Kidney tubule cell (primary cell): ENCODE measurements around the gene THAP8.
A peak's percentile ranks its signal among the peaks of the same experiment; 100 is the strongest.

ENCODE experiments used
- DNase-seq: peaks from one replicate; pipeline ENCODE4 v3.0.0-alpha.2; 2018; ENCODE audit warnings: low spot score

The THAP8 gene

DNA sequence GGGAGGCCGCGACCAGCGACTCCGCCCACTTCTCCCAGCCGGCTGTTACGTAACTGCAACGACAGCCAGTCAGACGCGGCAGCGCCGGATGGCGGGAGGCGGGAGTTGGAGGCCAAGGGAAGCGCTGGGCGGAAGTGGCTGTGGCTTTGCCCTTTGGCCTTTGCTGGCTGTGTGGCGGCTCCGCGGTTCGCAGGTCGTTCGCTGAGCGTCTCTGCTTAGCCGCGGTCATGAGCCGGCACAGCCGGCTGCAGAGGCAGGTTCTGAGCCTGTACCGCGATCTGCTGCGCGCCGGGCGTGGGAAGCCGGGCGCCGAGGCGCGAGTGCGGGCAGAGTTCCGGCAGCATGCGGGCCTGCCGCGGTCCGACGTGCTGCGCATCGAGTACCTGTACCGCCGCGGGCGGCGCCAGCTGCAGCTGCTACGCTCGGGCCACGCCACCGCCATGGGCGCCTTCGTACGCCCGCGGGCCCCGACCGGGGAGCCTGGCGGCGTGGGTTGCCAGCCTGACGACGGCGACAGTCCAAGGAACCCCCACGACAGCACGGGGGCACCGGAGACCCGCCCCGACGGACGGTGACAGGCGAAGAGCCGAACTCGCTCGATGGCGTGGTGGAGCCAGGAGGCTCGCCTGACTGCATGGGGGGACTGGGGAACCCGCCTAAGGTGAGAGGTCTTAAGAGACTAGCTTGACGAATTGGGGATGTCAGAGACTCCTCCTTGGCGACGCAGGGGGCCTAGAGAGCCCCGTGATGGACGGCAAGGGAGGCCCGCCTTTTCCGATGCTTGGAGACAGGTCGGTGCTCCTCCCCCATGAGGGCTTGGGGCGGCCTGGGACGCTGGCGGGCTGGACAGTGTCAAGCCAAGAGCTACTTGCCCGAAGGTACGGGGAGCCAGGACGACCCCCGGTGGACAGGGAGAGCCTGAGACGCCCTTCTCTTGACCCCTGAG lies 58.8 kb downstream of the THAP8 start, which contains the start of gene SDHAF1:
Gene SDHAF1, plus strand, starts transcription at position 141 of the 946 bp plus-strand sequence. Its CDS starts 87 bp downstream, at position 228.
- peak; percentile 94 for DNase-seq

DNA sequence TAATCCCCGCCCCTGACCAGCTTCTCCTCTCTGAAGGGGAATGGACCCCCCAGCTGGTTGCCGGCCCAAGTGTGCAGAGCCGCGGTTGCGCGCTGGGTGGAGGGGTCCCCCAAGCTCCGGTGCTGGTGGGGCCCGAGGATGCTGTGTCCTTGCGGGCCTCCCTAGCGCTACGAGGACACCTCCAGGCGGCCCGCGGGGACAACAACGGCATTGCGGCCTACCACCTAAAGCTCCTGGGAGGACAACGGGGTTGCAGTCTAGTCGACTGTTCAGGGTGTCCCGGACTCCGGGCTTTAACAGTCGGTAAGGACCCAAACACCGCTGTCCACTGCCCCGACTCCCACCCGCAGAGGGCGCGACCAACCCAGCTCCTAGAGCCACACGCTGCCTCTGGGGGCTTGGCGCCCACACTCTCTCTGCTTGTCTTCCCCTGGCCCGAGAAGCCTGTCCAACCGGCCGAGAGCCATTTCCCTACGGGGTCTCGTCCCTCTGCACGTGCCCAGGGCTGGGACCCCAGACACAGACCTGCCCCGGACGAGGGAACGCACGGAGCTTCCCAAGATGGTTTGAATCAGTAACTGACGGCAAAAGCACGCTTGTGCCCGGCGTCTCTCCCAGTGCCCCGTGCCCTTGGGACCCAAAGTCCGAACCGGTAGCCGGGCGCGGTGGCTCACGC lies 60.0 kb downstream of the THAP8 start:
- no peak for DNase-seq

DNA sequence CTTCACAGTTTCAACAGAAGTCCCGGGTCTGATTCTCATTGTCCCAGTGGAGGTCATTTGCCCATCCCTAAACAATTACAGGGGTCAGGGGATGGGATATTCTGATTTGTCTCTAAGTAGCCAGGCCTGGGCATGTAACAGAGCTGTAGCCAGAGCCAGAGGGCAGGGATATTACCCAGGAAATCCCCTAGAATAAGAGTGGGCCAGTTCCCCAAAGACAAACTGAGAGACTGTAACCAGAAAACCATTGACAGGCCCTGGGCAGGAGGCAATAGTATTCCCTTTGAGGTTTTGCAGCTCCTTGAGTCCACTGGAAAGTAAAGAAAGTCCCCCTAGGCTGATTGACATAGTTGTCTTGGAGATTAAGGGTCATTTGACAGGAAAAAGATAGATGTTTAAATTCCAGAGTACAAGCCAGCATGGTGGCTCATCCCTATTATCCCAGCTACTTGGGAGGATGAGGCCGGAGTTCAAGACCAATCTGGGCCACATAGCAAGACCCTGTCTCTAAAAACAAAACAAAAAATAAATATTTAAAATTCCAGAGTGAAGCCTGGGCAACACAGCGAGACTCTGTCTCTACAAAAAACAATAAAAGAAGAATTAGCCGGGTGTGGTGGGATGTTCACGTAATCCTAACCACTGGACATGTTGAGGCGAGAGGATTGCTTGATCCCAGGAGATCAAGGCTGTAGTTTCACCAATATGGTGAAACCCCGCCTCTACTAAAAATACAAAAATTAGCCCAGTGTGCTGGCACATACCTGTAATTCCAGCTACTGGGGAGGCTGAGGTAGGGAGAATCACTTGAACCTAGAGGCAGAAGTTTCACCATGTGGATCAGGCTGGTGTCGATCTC lies 60.9 kb downstream of the THAP8 start:
- no peak for DNase-seq

DNA sequence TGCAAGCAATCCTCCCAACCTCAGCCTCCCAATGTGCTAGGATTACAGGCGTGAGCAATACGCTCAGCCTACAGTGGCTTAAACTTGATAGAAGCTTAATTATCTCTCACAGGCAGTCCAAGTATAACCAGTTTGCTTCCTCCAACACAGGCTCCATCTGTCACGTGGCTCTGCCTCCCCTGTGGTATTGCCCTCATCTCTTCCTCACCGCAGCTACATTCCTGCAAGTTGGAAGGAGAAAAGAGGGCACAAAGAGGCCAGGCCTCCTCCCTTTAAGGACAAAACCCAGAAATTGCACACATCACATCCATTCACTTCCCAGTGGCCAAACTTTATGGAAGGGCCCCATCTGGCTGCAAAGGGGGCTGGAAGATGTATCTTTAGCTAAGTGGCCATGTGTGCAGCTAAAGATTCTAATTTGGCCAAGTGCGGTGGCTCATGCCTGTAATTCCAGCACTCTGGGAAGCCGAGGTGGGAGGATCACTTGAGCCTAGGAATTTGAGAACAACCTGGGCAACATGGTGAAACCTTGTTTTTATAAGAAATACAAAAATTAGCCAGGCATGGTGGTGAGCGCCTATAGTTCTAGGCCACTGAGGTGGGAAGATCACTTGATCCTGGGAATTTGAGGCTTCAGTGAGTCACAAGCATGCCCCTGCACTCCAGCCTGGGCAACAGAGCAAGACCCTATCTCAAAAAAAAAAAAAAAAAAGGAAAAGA lies 62.2 kb downstream of the THAP8 start:
- peak; percentile 40 for DNase-seq

DNA sequence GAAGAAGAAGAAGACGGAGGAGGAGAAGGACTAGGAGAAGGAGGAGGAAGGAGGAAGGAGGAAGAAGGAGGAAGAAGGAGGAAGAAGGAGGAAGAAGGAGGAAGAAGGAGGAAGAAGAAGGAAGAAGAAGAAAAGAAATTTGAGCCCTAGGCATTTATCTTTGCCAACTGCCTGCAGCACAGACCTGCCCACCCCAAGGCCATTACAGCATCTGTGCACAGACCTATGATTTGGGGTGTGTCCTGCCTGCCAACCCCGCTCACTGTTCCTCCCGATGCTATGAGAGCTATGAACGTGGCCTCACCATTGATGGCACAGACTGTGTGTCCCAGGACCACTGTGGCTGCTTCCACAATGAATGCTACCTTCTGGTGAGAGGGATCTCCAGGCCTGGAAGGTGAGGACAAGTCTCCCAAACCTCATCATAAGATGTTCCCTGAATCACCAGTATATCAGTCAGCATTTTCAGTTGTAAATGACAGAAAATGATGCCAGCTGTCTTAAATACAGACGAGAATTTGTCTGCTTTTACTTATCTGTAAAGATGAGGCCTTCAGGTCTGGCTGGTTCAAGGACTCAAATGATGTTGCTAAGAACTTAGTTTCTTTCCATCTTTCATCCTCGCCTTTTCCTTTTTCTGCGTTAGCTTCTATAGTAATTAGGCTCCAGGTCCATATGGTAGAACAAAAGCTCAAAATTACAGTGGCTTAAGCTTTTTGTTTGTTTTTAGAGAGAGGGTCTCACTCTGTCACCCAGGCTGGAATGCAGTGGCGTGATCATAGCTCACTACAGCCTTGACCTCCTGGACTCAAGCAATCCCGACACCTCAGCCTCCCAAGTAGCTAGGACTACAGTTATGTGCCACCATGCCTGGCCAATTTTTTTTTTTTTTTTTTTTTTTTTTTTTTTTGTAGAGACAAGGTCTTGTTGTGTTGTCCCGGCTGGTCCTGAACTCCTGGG lies 63.0 kb downstream of the THAP8 start:
- no peak for DNase-seq

DNA sequence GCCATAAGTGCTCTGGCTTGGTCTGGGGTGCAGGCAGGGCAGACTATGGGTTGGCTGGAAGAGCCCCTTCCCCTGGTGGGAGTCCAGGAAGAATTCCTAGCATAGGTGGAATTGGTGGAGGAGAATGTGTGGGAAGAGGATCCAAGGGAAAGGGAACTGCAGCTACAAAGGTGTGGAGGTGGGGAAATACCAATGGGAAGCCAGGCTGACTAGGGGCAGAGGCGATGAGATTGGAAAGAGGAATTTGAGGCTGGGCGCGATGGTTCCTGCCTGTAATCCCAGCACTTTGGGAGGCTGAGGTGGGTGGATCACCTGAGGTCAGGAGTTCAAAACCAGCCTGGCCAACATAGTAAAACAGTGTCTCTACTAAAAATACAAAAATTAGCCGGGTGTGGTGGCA lies 63.9 kb downstream of the THAP8 start:
- no peak for DNase-seq

DNA sequence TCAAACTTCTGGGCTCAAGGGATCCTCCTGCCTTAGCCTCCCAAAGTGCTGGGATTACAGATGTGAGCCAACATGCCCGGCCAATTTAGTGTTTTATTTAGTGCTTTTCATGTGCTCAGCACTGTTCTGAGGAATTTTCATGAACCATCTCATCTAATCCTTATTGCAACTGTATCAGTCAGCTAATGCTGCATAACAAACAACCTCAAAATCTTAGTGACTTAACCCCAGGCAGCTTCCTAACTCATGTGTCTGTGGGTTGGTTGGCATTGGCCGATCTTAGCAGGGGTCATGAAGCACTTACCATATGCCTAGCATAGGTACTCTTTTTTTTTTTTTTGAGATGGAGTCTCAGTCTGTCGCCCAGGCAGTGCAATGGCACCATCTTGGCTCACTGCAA lies 65.3 kb downstream of the THAP8 start:
- DNase-seq, result no peak

DNA sequence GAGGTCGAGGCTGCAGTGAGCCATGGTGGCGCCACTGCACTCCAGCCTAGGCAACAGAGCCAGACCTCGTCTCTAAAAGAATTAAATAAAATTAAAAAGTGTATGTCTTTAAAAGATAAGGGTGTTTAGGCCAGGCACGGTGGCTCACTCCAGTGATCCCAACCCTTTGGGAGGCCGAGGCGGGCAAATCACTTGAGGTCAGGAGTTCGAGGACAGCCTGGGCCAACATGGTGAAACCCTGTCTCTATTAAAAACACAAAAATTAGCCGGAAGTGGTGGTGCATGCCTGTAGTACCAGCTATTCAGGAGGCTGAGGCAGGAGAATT lies 66.6 kb downstream of the THAP8 start:
- DNase-seq, result no peak

DNA sequence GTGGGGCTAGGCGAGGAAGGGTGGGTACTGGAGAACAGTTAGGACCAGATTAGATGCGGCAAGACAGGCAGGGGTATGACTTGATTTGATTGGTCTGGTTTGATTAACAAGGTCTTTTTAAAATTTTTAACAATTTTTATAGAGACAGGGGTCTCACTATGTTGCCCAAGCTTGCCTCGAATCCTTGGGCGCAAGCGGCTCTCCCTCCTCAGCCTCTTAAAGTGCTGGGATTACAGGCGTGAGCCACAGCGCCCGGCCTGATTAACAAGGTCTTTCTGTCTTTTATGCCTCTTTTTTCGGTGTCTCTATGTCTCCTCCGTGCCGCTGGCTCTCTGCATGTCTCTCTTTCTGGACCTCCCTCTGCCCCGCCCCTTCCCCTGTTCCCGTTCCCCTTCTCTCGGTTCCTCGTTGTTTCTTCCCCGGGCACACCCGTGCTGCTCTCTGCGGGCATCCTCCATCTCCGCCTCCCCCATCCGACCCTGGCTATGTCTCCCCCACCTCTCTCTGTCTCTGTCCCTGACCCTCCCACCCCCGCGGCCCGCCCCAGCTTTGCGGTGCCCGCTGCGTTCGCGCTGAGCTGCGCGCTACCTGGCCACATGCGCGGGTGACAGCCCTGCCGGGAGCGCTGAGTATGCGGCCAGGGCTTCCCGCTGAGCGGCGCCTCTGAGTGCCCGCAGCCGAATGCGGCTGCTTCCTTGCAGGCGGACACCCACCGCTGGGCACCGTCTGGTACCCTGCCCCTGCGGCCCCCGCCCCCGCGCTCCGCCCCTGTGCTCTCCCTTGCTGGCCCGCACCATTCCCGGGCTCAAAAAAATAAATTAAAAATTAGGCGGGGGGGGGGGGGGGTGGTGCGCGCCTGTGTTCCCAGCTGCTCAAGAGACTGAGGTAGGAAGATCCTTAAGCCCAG lies 67.2 kb downstream of the THAP8 start:
- DNase-seq, result no peak

DNA sequence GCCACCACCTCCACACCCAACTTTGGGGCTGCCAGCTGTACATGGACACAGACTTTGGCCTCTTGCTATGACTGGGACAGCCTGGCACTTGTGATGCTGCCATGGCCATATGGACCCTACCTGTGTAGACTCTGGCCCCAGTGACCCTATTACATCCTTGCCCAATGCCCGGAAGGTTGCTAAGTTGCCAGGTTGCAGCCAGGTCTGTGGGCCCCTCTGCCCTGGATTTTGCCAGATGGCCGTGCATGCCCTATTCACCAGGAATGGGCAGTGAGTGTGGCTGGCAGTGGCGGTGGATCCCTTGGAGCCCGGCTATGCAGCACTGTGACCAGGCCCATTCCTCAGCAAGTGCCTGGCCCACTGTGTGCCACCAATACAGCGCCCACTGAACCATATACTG lies 68.0 kb downstream of the THAP8 start:
- DNase-seq, result no peak
